GM13977 (cell line): ENCODE measurements around the gene C12orf57.

Source experiments
- DNase-seq: peaks from one replicate; pipeline ENCODE4 v3.0.0; 2012; ENCODE audit warnings: low spot score
- CTCF ChIP-seq: IDR thresholded peaks from 2 replicates; pipeline ENCODE4 v1.5.1; 2012; ENCODE audit warnings: mild to moderate bottlenecking, control low read depth; ENCODE audit not compliant: insufficient read depth; ENCODE audit errors: extremely low read depth, missing control alignments
- in situ Hi-C: fragments of 300-500 bp; cut with MboI; formaldehyde crosslinking; loops from one replicate; pipeline ENCODE4 v1.12.0; 2022; ENCODE audit warnings: low sequenced_read_pairs, low pct_unique_long_range_greater_than_20kb, mixed read lengths, inconsistent platforms; ENCODE audit not compliant: unreplicated experiment

C12orf57 gene

GRCh38 chr12:6937481-6938352 is 6.1 kb upstream of the C12orf57 start:
- peak; percentile 91 for DNase-seq
- TF ChIP-seq CTCF: peak; percentile 97
- in situ Hi-C loops: loop anchor here (25.0 kb wide), 1 partner anchor 175 kb away; the partner anchor contains the start of gene C1RL

- no peak for DNase-seq
- TF ChIP-seq CTCF: no peak
- in situ Hi-C loops: loop anchor here (25.0 kb wide), 1 partner anchor 174 kb away; the partner anchor contains the start of gene C1RL
Measured at GRCh38 chr12:6938353-6939190, 5.2 kb upstream of the C12orf57 start.

- no peak for TF ChIP-seq CTCF
- no peak for DNase-seq
- in situ Hi-C loops: loop anchor here (25.0 kb wide), 1 partner anchor 173 kb away; the partner anchor contains the start of gene C1RL
Measured at GRCh38 chr12:6939191-6939540, 4.7 kb upstream of the C12orf57 start.

GRCh38 chr12:6941267-6941666 is 2.6 kb upstream of the C12orf57 start:
- in situ Hi-C loops: loop anchor here (25.0 kb wide), 1 partner anchor 171 kb away; the partner anchor contains the start of gene C1RL
- DNase-seq: no peak
- no peak for TF ChIP-seq CTCF

GRCh38 chr12:6941782-6942181 is 2.0 kb upstream of the C12orf57 start:
- no peak for TF ChIP-seq CTCF
- no peak for DNase-seq
- in situ Hi-C loops: loop anchor here (25.0 kb wide), 1 partner anchor 171 kb away; the partner anchor contains the start of gene C1RL

- in situ Hi-C loops: loop anchor here (25.0 kb wide), 1 partner anchor 170 kb away; the partner anchor contains the start of gene C1RL
- TF ChIP-seq CTCF: no peak
- no peak for DNase-seq
Measured at GRCh38 chr12:6942331-6942665, 1.5 kb upstream of the C12orf57 start.
